ENCODE data around the gene CDC45.

DNA sequence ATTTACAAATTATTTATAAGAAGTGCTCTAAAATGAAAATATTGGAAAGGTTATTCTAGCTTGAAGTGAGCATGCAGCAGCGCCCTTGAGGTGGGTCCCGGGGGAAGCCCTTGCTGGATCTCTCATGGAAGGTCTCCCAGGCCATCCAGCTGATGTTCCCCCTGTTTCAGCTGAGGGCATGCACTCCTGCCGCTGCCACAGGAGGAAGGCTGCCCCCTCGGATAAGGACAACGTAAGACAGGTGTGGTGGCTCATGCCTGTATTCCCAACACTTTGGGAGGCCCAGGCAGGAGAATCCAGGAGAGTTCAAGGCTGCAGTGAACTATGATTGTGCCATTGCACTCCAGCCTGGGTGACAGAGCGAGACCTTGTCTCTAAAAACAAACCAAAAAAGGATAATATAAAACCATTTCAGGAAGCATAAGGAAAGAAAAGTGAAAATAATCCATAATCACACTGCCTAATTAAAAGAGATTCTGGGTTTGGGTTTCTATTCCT is 15.0 kb downstream of the CDC45 start:
- TF ChIP-seq, protein P1, sequence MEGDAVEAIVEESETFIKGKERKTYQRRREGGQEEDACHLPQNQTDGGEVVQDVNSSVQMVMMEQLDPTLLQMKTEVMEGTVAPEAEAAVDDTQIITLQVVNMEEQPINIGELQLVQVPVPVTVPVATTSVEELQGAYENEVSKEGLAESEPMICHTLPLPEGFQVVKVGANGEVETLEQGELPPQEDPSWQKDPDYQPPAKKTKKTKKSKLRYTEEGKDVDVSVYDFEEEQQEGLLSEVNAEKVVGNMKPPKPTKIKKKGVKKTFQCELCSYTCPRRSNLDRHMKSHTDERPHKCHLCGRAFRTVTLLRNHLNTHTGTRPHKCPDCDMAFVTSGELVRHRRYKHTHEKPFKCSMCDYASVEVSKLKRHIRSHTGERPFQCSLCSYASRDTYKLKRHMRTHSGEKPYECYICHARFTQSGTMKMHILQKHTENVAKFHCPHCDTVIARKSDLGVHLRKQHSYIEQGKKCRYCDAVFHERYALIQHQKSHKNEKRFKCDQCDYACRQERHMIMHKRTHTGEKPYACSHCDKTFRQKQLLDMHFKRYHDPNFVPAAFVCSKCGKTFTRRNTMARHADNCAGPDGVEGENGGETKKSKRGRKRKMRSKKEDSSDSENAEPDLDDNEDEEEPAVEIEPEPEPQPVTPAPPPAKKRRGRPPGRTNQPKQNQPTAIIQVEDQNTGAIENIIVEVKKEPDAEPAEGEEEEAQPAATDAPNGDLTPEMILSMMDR (IDR thresholded peaks at IDR 0.05; ENCODE audit: low read depth, low read length): no peak
- TF ChIP-seq POLR2A (IDR thresholded peaks at IDR 0.05; ENCODE audit: extremely low read depth, insufficient read length): no peak
- TF ChIP-seq, protein P2, sequence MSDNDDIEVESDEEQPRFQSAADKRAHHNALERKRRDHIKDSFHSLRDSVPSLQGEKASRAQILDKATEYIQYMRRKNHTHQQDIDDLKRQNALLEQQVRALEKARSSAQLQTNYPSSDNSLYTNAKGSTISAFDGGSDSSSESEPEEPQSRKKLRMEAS (IDR thresholded peaks at IDR 0.05; ENCODE audit: low read depth, low read length): no peak
- TF ChIP-seq MYC (IDR thresholded peaks at IDR 0.05; ENCODE audit: low read depth, low read length): no peak

All from NB4 (cell line).